OCI-LY7 (cell line): ENCODE results near the gene RAB31. TPM values are rescaled to one million over a fixed set of nuclear protein-coding genes. Genes with fewer than 3 reads are reported as not detected.

Experiments
- BruUV-seq: library from RNA; stranded (reverse); fragments of 400-500 nt; replicated peaks from 2 replicates; lab custom pipeline; 2021; lab: Mats Ljungman, UMichigan
- CTCF ChIA-PET: fragments of 300-600 bp; sonication (Branson Sonifier 250); formaldehyde crosslinking; loops from one replicate; lab custom pipeline; 2022; ENCODE audit warnings: antibody characterized with exemption; ENCODE audit not compliant: unreplicated experiment; lab: Charles Lee
- POLR2A ChIA-PET: fragments of 300-600 bp; sonication (Branson Sonifier 250); formaldehyde crosslinking; loops from one replicate; lab custom pipeline; 2022; ENCODE audit warnings: antibody characterized with exemption; lab: Charles Lee
- DNase-seq: peaks from one replicate; pipeline ENCODE4 v3.0.0-alpha.2; 2015; ENCODE audit warnings: low spot score
- H2AFZ ChIP-seq: fragments of 200-600 bp; sonication (generic), shearing (Covaris generic); 2 replicates; pipeline ENCODE4 v1.6.1; 2014; ENCODE audit warnings: mild to moderate bottlenecking, antibody characterized with exemption, low read length, moderate library complexity
- H3K27ac ChIP-seq: fragments of 200-600 bp; sonication (generic); 2 replicates; pipeline ENCODE4 v1.5.1; 2014; ENCODE audit warnings: mixed run types, low read depth, mild to moderate bottlenecking, moderate library complexity, low read length, inconsistent platforms; ENCODE audit not compliant: poor library complexity, severe bottlenecking
- H3K36me3 ChIP-seq: fragments of 200-600 bp; sonication (generic); 2 replicates; pipeline ENCODE4 v1.6.1; 2014; ENCODE audit warnings: mild to moderate bottlenecking, antibody characterized with exemption, low read length, moderate library complexity, mixed read lengths; ENCODE audit not compliant: insufficient read depth
- H3K4me1 ChIP-seq: fragments of 200-600 bp; sonication (generic); 2 replicates; pipeline ENCODE4 v1.5.1; 2014; ENCODE audit warnings: mild to moderate bottlenecking, low read length; ENCODE audit not compliant: insufficient read depth, poor library complexity, severe bottlenecking
- H3K4me2 ChIP-seq: fragments of 200-600 bp; sonication (generic); 2 replicates; pipeline ENCODE4 v1.6.1; 2014; ENCODE audit warnings: mild to moderate bottlenecking, low read length
- H3K4me3 ChIP-seq: fragments of 200-600 bp; sonication (generic); 2 replicates; pipeline ENCODE4 v1.5.1; 2014; ENCODE audit warnings: mild to moderate bottlenecking, low read depth, low read length; ENCODE audit not compliant: poor library complexity, severe bottlenecking
- H3K79me2 ChIP-seq: fragments of 200-600 bp; sonication (generic); 2 replicates; pipeline ENCODE4 v1.6.1; 2016; ENCODE audit warnings: low read depth, mild to moderate bottlenecking, low read length, moderate library complexity, mixed read lengths; ENCODE audit not compliant: insufficient read depth
- H3K9me2 ChIP-seq: fragments of 200-600 bp; sonication (generic); 2 replicates; pipeline ENCODE4 v1.6.1; 2016; ENCODE audit warnings: mild to moderate bottlenecking, low read length, mixed read lengths; ENCODE audit not compliant: insufficient read depth
- H3K9me3 ChIP-seq: fragments of 200-600 bp; sonication (generic); 2 replicates; pipeline ENCODE4 v1.6.1; 2014; ENCODE audit warnings: mild to moderate bottlenecking, mixed run types, low read length, mixed read lengths
- H4K20me1 ChIP-seq: fragments of 200-600 bp; sonication (generic); 2 replicates; pipeline ENCODE4 v1.6.1; 2014; ENCODE audit warnings: mild to moderate bottlenecking, antibody characterized with exemption, low read length, moderate library complexity, mixed read lengths; ENCODE audit not compliant: insufficient read depth
- EZH2phosphoT487 ChIP-seq: fragments of 200-600 bp; sonication (generic); IDR thresholded peaks from 2 replicates; pipeline ENCODE4 v1.6.1; 2018; ENCODE audit warnings: low read depth, borderline replicate concordance, mild to moderate bottlenecking, mixed run types, antibody characterized with exemption, low read length, moderate library complexity, mixed read lengths
- intact Hi-C: fragments of 100-400 bp; cut with micrococcal nuclease; formaldehyde crosslinking; loops from one replicate; pipeline ENCODE4 v1.10.0; 2022; ENCODE audit not compliant: unreplicated experiment
- total RNA-seq, 2 experiments: library from RNA; depleted of rRNA in 1 of 2; stranded (reverse); fragments of >200 nt in 1 of 2; shearing (Covaris generic) in 1 of 2; gene quantifications; 2 replicates each; pipeline ENCODE4 v1.2.3, GENCODE V29; 2014 to 2022
- TF ChIP-seq, protein P1 (sequence below): fragments of 200-600 bp; sonication (generic); conservative IDR thresholded peaks from 2 replicates; pipeline ENCODE4 v1.5.1; 2014; ENCODE audit warnings: mild to moderate bottlenecking, antibody characterized with exemption, low read length, moderate library complexity, mixed read lengths

The RAB31 gene
- total RNA-seq, 2 experiments from 2014 or later, result not detected

DNA sequence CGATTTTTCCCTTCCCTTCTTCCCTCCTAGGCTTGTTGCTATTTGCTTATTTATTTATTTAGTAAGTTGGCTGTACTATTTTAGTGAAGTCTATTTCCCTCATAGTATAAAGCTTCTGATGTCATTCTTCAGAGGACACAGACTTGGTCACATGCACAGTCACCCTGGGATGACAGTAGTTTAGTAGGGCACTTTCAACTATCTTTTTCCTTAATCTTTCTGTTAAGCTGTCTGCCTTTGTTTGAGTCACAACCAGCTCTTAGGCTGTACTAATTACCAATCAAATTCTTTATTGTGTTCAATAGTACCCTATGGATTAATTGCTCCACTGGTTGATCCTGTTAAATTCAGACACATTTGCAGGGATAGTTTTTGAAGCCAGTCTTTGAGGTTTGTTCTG lies 26.9 kb upstream of the RAB31 start:
- no peaks in the 10 kb centered on the region for H3K4me1 ChIP-seq
- intact Hi-C loops, result no loop called here
- no peak overlapping the region for H3K4me2 ChIP-seq
- no peaks in the 10 kb centered on the region for H3K79me2 ChIP-seq
- CTCF ChIA-PET, result no interaction called here
- H3K9me2 ChIP-seq, result no peaks in the 10 kb centered on the region
- no peak overlapping the region for H3K27ac ChIP-seq
- H3K36me3 ChIP-seq, result no peaks in the 10 kb centered on the region
- H2AFZ ChIP-seq, result no peak overlapping the region
- BruUV-seq, result no TSS peak
- H4K20me1 ChIP-seq, result no peaks in the 10 kb centered on the region
- POLR2A ChIA-PET, result interaction anchor here (0.7 kb wide), 1 partner anchor 10 kb away, joined by 3 read pairs; no protein-coding TSS in a partner anchor
- H3K9me3 ChIP-seq, result no peaks in the 10 kb centered on the region
- no peak for DNase-seq
- H3K4me3 ChIP-seq, result no peak overlapping the region
- TF ChIP-seq, protein P1, sequence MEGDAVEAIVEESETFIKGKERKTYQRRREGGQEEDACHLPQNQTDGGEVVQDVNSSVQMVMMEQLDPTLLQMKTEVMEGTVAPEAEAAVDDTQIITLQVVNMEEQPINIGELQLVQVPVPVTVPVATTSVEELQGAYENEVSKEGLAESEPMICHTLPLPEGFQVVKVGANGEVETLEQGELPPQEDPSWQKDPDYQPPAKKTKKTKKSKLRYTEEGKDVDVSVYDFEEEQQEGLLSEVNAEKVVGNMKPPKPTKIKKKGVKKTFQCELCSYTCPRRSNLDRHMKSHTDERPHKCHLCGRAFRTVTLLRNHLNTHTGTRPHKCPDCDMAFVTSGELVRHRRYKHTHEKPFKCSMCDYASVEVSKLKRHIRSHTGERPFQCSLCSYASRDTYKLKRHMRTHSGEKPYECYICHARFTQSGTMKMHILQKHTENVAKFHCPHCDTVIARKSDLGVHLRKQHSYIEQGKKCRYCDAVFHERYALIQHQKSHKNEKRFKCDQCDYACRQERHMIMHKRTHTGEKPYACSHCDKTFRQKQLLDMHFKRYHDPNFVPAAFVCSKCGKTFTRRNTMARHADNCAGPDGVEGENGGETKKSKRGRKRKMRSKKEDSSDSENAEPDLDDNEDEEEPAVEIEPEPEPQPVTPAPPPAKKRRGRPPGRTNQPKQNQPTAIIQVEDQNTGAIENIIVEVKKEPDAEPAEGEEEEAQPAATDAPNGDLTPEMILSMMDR, result no peak
- TF ChIP-seq EZH2phosphoT487, result no peak

DNA sequence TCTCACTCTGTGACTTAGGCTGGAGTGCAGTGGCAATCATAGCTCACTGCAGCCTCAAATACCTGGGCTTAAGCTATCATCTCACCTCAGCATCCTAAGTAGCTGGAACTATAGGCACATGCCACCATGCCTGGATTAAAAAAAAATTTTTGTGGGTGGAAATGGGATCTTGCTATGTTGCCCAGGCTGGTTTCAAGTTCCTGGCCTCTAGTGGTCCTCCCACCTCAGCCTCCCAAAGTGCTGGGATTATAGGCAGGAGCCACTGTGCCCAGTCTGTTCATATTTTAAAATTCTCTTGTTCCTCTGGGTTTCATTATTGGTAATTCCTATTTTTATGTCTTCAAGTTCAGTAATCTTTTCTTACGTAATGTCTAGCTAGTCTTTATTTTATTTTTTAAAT lies 25.5 kb upstream of the RAB31 start:
- ChIA-PET POLR2A (interaction anchor here (0.6 to 0.7 kb wide), 3 partner anchors 48 to 898 kb away, joined by 3 to 4 read pairs (median 3); no protein-coding TSS in a partner anchor), CTCF (no interaction called here)
- H3K79me2 ChIP-seq, result no peaks in the 10 kb centered on the region
- no peaks in the 10 kb centered on the region for H3K36me3 ChIP-seq
- BruUV-seq, result no TSS peak
- H4K20me1 ChIP-seq, result no peaks in the 10 kb centered on the region
- no peaks in the 10 kb centered on the region for H3K4me1 ChIP-seq
- intact Hi-C loops, result no loop called here
- H3K4me3 ChIP-seq, result no peak overlapping the region
- no peak overlapping the region for H3K4me2 ChIP-seq
- no peaks in the 10 kb centered on the region for H3K9me2 ChIP-seq
- no peaks in the 10 kb centered on the region for H3K9me3 ChIP-seq
- no peak overlapping the region for H2AFZ ChIP-seq
- TF ChIP-seq, protein P1, result no peak
- TF ChIP-seq EZH2phosphoT487, result no peak
- no peak overlapping the region for H3K27ac ChIP-seq
- DNase-seq, result no peak

DNA sequence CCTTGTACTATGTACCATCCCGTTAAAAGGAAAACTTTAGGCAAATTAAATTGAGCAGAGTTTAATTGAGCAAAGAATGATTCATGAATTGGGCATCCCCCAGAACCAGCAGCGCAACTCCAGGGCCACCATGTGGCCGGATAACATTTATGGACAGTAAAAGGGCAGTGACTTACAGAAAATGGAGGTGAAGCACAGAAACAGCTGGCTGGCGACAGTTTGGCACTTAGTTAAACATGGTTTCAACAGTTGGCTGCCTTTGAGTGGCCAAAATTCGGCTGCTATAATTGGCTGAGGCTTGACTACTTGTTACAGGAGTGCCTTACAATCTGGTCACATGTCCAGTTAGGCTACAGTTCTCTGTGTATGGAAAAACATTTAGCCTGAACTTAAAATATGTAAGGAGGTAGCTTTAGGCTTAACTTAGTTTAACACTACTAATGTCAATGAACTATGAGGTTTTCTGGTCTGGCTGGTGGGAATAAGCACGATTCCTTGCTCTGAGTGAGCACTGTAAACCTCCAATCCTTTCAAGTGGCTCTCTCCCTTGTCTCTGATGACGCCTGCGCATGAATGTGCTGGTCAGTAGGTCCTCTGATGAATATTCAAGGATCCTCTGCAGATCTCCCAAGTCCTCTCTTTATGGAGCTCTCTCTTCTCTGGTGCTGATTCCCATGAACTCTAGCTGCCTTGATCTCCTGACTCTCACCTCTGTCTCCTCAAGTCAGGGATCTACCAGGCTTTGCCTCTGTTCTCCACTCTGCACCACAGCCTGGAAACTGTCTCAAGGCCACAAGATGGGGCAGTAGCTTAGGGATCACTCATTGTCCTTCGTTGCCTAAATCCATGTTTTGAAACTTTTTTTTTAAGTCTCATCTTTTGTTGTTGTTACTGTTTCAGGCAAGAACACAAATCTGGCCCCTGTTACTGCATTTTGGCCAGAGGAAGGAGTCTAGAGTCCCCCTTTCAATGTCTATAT lies 24.4 kb upstream of the RAB31 start:
- no peak for TF ChIP-seq EZH2phosphoT487
- TF ChIP-seq, protein P1, result no peak
- no TSS peak for BruUV-seq
- Histone ChIP-seq H3K9me3 (no peaks in the 10 kb centered on the region), H3K36me3 (no peaks in the 10 kb centered on the region), H3K4me3 (no peak overlapping the region), H3K9me2 (no peaks in the 10 kb centered on the region), H2AFZ (no peak overlapping the region), H4K20me1 (no peaks in the 10 kb centered on the region), H3K4me2 (no peak overlapping the region), H3K79me2 (no peaks in the 10 kb centered on the region), H3K27ac (no peak overlapping the region), H3K4me1 (no peaks in the 10 kb centered on the region)
- POLR2A ChIA-PET, result interaction anchor here (0.6 to 1.1 kb wide), 3 partner anchors 14 to 160 kb away, joined by 3 to 4 read pairs (median 3); no protein-coding TSS in a partner anchor
- intact Hi-C loops, result no loop called here
- no peak for DNase-seq
- CTCF ChIA-PET, result no interaction called here
